Activated naive CD8-positive, alpha-beta T cell treated with anti-CD3 and anti-CD28 coated beads, Interleukin-2, amount 10 ng/mL, durations not matched to agents 7 days and 5 days (primary cell): ENCODE results near the gene RFLNA. TPM values are rescaled to one million over a fixed set of nuclear protein-coding genes. Genes with fewer than 3 reads are reported as not detected.

Experiments used
- ATAC-seq: fragments of 150-1000 bp; cut with Tn5 transposase; one replicate; pipeline ENCODE4 v1.10.0; 2021; ENCODE audit warnings: low read depth, moderate library complexity
- POLR2A ChIA-PET: fragments of 350-600 bp; sonication (Branson Sonifier 250); formaldehyde crosslinking; loops from one replicate; lab custom pipeline; 2021; ENCODE audit warnings: antibody characterized with exemption; lab: Charles Lee
- DNase-seq: peaks from one replicate; pipeline ENCODE4 v3.0.0; 2021
- H3K27ac Mint-ChIP-seq: one replicate; pipeline ENCODE4 v1.8.0; 2022; ENCODE audit warnings: mild to moderate bottlenecking, mixed read lengths
- H3K27me3 Mint-ChIP-seq: one replicate; pipeline ENCODE4 v1.8.0; 2022; ENCODE audit warnings: mild to moderate bottlenecking, moderate library complexity, mixed read lengths
- H3K36me3 Mint-ChIP-seq: one replicate; pipeline ENCODE4 v1.8.0; 2021; ENCODE audit warnings: mild to moderate bottlenecking, mixed read lengths
- H3K4me1 Mint-ChIP-seq: one replicate; pipeline ENCODE4 v1.8.0; 2021; ENCODE audit warnings: mixed read lengths
- H3K4me3 Mint-ChIP-seq: one replicate; pipeline ENCODE4 v1.8.0; 2022; ENCODE audit warnings: mild to moderate bottlenecking, moderate library complexity, mixed read lengths
- H3K9me3 Mint-ChIP-seq: one replicate; pipeline ENCODE4 v1.8.0; 2021; ENCODE audit warnings: mixed read lengths
- total RNA-seq, 2 experiments: library from RNA; stranded (reverse); gene quantifications; one replicate each; pipeline ENCODE4 v1.2.3, GENCODE V29; 2021

Gene RFLNA
- total RNA-seq, 2 experiments from 2014 or later: not detected

GRCh38 chr12:124347335-124347734 is 52.4 kb downstream of the RFLNA start:
- DNase-seq: no peak
- H3K9me3 Mint-ChIP-seq: no peaks in the 10 kb centered on the region
- peaks cover 13% of the 10 kb centered on the region for H3K36me3 Mint-ChIP-seq
- POLR2A ChIA-PET: no interaction called here
- H3K27ac Mint-ChIP-seq: no peak overlapping the region
- H3K4me1 Mint-ChIP-seq: no peaks in the 10 kb centered on the region
- H3K27me3 Mint-ChIP-seq: no peaks in the 10 kb centered on the region
- H3K4me3 Mint-ChIP-seq: no peak overlapping the region
- no peak for ATAC-seq

GRCh38 chr12:124347805-124348658 is 53.1 kb downstream of the RFLNA start:
- Mint-ChIP-seq H3K4me1 (no peaks in the 10 kb centered on the region), H3K36me3 (peaks cover 10% of the 10 kb centered on the region), H3K4me3 (no peak overlapping the region), H3K9me3 (no peaks in the 10 kb centered on the region), H3K27me3 (no peaks in the 10 kb centered on the region), H3K27ac (no peak overlapping the region)
- POLR2A ChIA-PET: no interaction called here
- DNase-seq (peak; percentile 43), ATAC-seq (peak; percentile 23)

GRCh38 chr12:124348659-124349380 is 53.9 kb downstream of the RFLNA start:
- H3K4me3 Mint-ChIP-seq: no peak overlapping the region

GRCh38 chr12:124350491-124350890 is 55.6 kb downstream of the RFLNA start:
- ATAC-seq (no peak), DNase-seq (no peak)
- H3K36me3 Mint-ChIP-seq: peaks cover 5% of the 10 kb centered on the region
- no peaks in the 10 kb centered on the region for H3K27me3 Mint-ChIP-seq
- POLR2A ChIA-PET: no interaction called here
- H3K9me3 Mint-ChIP-seq: no peaks in the 10 kb centered on the region
- H3K4me1 Mint-ChIP-seq: no peaks in the 10 kb centered on the region
- H3K27ac Mint-ChIP-seq: no peak overlapping the region
- no peak overlapping the region for H3K4me3 Mint-ChIP-seq

More at GRCh38 chr12:124348659-124349380, 53.9 kb downstream of the RFLNA start:
- POLR2A ChIA-PET: no interaction called here
- Mint-ChIP-seq H3K36me3 (peaks cover 10% of the 10 kb centered on the region), H3K9me3 (no peaks in the 10 kb centered on the region), H3K27ac (no peak overlapping the region), H3K4me1 (no peaks in the 10 kb centered on the region), H3K27me3 (no peaks in the 10 kb centered on the region)
- ATAC-seq (no peak), DNase-seq (no peak)

GRCh38 chr12:124351422-124351821 is 56.5 kb downstream of the RFLNA start:
- no peak overlapping the region for H3K27ac Mint-ChIP-seq

GRCh38 chr12:124352257-124352656 is 57.4 kb downstream of the RFLNA start:
- H3K36me3 Mint-ChIP-seq: peaks cover 6% of the 10 kb centered on the region
- no peaks in the 10 kb centered on the region for H3K9me3 Mint-ChIP-seq
- no peak for DNase-seq
- H3K27me3 Mint-ChIP-seq: no peaks in the 10 kb centered on the region
- no peaks in the 10 kb centered on the region for H3K4me1 Mint-ChIP-seq
- ATAC-seq: no peak
- POLR2A ChIA-PET: no interaction called here
- no peak overlapping the region for H3K4me3 Mint-ChIP-seq
- no peak overlapping the region for H3K27ac Mint-ChIP-seq

More at GRCh38 chr12:124351422-124351821, 56.5 kb downstream of the RFLNA start:
- H3K4me3 Mint-ChIP-seq: no peak overlapping the region
- ATAC-seq (no peak), DNase-seq (no peak)
- H3K9me3 Mint-ChIP-seq: no peaks in the 10 kb centered on the region
- H3K4me1 Mint-ChIP-seq: no peaks in the 10 kb centered on the region
- POLR2A ChIA-PET: no interaction called here
- peaks cover 5% of the 10 kb centered on the region for H3K36me3 Mint-ChIP-seq
- H3K27me3 Mint-ChIP-seq: no peaks in the 10 kb centered on the region

- Mint-ChIP-seq H3K4me1 (no peaks in the 10 kb centered on the region), H3K27ac (no peak overlapping the region), H3K4me3 (no peak overlapping the region), H3K27me3 (no peaks in the 10 kb centered on the region), H3K9me3 (no peaks in the 10 kb centered on the region), H3K36me3 (peaks cover 12% of the 10 kb centered on the region)
- POLR2A ChIA-PET: no interaction called here
- ATAC-seq (no peak), DNase-seq (no peak)
These were observed 57.9 kb downstream of the RFLNA start for GRCh38 chr12:124352839-124353238.

- Mint-ChIP-seq H3K9me3 (no peaks in the 10 kb centered on the region), H3K27ac (no peak overlapping the region), H3K36me3 (peaks cover 16% of the 10 kb centered on the region), H3K4me1 (no peaks in the 10 kb centered on the region), H3K27me3 (no peaks in the 10 kb centered on the region), H3K4me3 (no peak overlapping the region)
- POLR2A ChIA-PET: no interaction called here
- no peak for ATAC-seq
- DNase-seq: no peak
These were observed 59.5 kb downstream of the RFLNA start for GRCh38 chr12:124354400-124354799.

- no peak overlapping the region for H3K4me3 Mint-ChIP-seq
- H3K27me3 Mint-ChIP-seq: no peaks in the 10 kb centered on the region
- H3K27ac Mint-ChIP-seq: no peak overlapping the region
- no peaks in the 10 kb centered on the region for H3K4me1 Mint-ChIP-seq
- ATAC-seq (no peak), DNase-seq (no peak)
- H3K36me3 Mint-ChIP-seq: peaks cover 16% of the 10 kb centered on the region
- no peaks in the 10 kb centered on the region for H3K9me3 Mint-ChIP-seq
- POLR2A ChIA-PET: no interaction called here
These were observed 61.3 kb downstream of the RFLNA start for GRCh38 chr12:124356221-124356620.

- ATAC-seq (no peak), DNase-seq (no peak)
- Mint-ChIP-seq H3K4me3 (no peak overlapping the region), H3K27ac (no peak overlapping the region), H3K27me3 (no peaks in the 10 kb centered on the region), H3K4me1 (no peaks in the 10 kb centered on the region), H3K36me3 (peaks cover 16% of the 10 kb centered on the region), H3K9me3 (no peaks in the 10 kb centered on the region)
- POLR2A ChIA-PET: no interaction called here
These were observed 62.7 kb downstream of the RFLNA start for GRCh38 chr12:124357616-124358015.

GRCh38 chr12:124358572-124358971 is 63.7 kb downstream of the RFLNA start:
- Mint-ChIP-seq H3K27me3 (no peaks in the 10 kb centered on the region), H3K4me1 (no peaks in the 10 kb centered on the region), H3K27ac (no peak overlapping the region), H3K9me3 (no peaks in the 10 kb centered on the region), H3K36me3 (peaks cover 14% of the 10 kb centered on the region), H3K4me3 (no peak overlapping the region)
- ATAC-seq (no peak), DNase-seq (no peak)
- POLR2A ChIA-PET: no interaction called here

- H3K27me3 Mint-ChIP-seq: no peaks in the 10 kb centered on the region
- DNase-seq (no peak), ATAC-seq (no peak)
- H3K4me1 Mint-ChIP-seq: no peaks in the 10 kb centered on the region
- peaks cover 13% of the 10 kb centered on the region for H3K36me3 Mint-ChIP-seq
- no peak overlapping the region for H3K4me3 Mint-ChIP-seq
- no peaks in the 10 kb centered on the region for H3K9me3 Mint-ChIP-seq
- POLR2A ChIA-PET: no interaction called here
- H3K27ac Mint-ChIP-seq: peak overlapping the region; percentile 34
These were observed 65.0 kb downstream of the RFLNA start for GRCh38 chr12:124359671-124360581.
